Inferior parietal cortex (tissue), 1 donor: Measurements from ENCODE around the gene PLCG2.

ENCODE experiments used
- DNase-seq: peaks from one replicate; pipeline ENCODE4 v3.0.0-alpha.2; 2016; ENCODE audit errors: extremely low spot score

Gene PLCG2

GRCh38 chr16:81816351-81816750 is 37.3 kb downstream of the PLCG2 start:
- DNase-seq: no peak

GRCh38 chr16:81816793-81817210 is 37.7 kb downstream of the PLCG2 start:
- no peak for DNase-seq

- DNase-seq: no peak
These were observed 38.2 kb downstream of the PLCG2 start for GRCh38 chr16:81817296-81817695.

GRCh38 chr16:81817789-81818567 is 38.9 kb downstream of the PLCG2 start:
- no peak for DNase-seq

GRCh38 chr16:81818568-81818896 is 39.4 kb downstream of the PLCG2 start:
- DNase-seq: no peak

GRCh38 chr16:81818905-81819304 is 39.8 kb downstream of the PLCG2 start:
- no peak for DNase-seq

GRCh38 chr16:81821436-81822128 is 42.5 kb downstream of the PLCG2 start:
- DNase-seq: no peak

- DNase-seq: no peak
These were observed 44.0 kb downstream of the PLCG2 start for GRCh38 chr16:81823111-81823510.

GRCh38 chr16:81823734-81824133 is 44.6 kb downstream of the PLCG2 start:
- no peak for DNase-seq

GRCh38 chr16:81826523-81826922 is 47.4 kb downstream of the PLCG2 start:
- DNase-seq: no peak

GRCh38 chr16:81830845-81831540 is 51.9 kb downstream of the PLCG2 start:
- no peak for DNase-seq

GRCh38 chr16:81831722-81832126 is 52.6 kb downstream of the PLCG2 start:
- DNase-seq: no peak

- no peak for DNase-seq
These were observed 53.9 kb downstream of the PLCG2 start for GRCh38 chr16:81832801-81833547.

- DNase-seq: no peak
These were observed 54.7 kb downstream of the PLCG2 start for GRCh38 chr16:81833751-81834150.

- no peak for DNase-seq
These were observed 55.8 kb downstream of the PLCG2 start for GRCh38 chr16:81834868-81835267.

- DNase-seq: no peak
These were observed 57.4 kb downstream of the PLCG2 start for GRCh38 chr16:81836279-81837054.

GRCh38 chr16:81837312-81837751 is 58.2 kb downstream of the PLCG2 start:
- no peak for DNase-seq

GRCh38 chr16:81838794-81839193 is 59.7 kb downstream of the PLCG2 start:
- no peak for DNase-seq

GRCh38 chr16:81841722-81842121 is 62.6 kb downstream of the PLCG2 start:
- DNase-seq: no peak

GRCh38 chr16:81842564-81843242 is 63.6 kb downstream of the PLCG2 start:
- DNase-seq: no peak

- no peak for DNase-seq
These were observed 64.1 kb downstream of the PLCG2 start for GRCh38 chr16:81843243-81843582.
